K562 (cell line): Measurements from ENCODE around the gene PCSK5. TPM values are rescaled to one million over a fixed set of nuclear protein-coding genes. Genes with fewer than 3 reads are reported as not detected.
A peak's percentile ranks its signal among the peaks of the same experiment; 100 is the strongest.

Source experiments
- ATF3 ChIP-seq, 2 experiments: fragments of 450-650 bp in 1 of 2; sonication (generic) in 1 of 2; formaldehyde crosslinking in 1 of 2; IDR thresholded peaks in 1 of 2; conservative IDR thresholded peaks in 1 of 2; 2 replicates each; pipeline versions ENCODE4 v1.6.1 to v1.8.1; 2016 to 2023; ENCODE audit warnings: mild to moderate bottlenecking in 2 of 2, moderate library complexity in 2 of 2, inconsistent platforms in 1 of 2, missing genetic modification reagents in 1 of 2
- BHLHE40 ChIP-seq: IDR thresholded peaks from 2 replicates; pipeline ENCODE4 v1.6.1; 2011; ENCODE audit warnings: low read length, improper control_type of control experiment
- CTBP1 ChIP-seq: fragments of 450-650 bp; IDR thresholded peaks from 2 replicates; pipeline ENCODE4 v1.6.1; 2016; ENCODE audit warnings: borderline replicate concordance
- EGR1 ChIP-seq: fragments of 450-650 bp; conservative IDR thresholded peaks from 2 replicates; pipeline ENCODE4 v1.6.1; 2017; ENCODE audit warnings: mild to moderate bottlenecking
- ESRRA ChIP-seq: fragments of 450-650 bp; IDR thresholded peaks from 2 replicates; pipeline ENCODE4 v1.6.1; 2014; ENCODE audit warnings: low read depth, mild to moderate bottlenecking, moderate library complexity, borderline replicate concordance
- FOSL1 ChIP-seq: fragments of 200-800 bp; sonication (Bioruptor generic); conservative IDR thresholded peaks from 2 replicates; pipeline ENCODE4 v1.6.1; 2016; ENCODE audit warnings: missing genetic modification characterization, missing compliant biosample characterization
- HDAC1 ChIP-seq, 2 experiments: fragments of 450-650 bp; IDR thresholded peaks; 2 replicates each; pipeline ENCODE4 v1.6.1; 2016 to 2017; ENCODE audit warnings: inconsistent platforms in 1 of 2, mild to moderate bottlenecking in 1 of 2, moderate library complexity in 1 of 2
- MAFK ChIP-seq: IDR thresholded peaks from 2 replicates; pipeline ENCODE4 v1.6.1; 2011; ENCODE audit warnings: low read length, improper control_type of control experiment
- MEIS2 ChIP-seq: fragments of 450-650 bp; IDR thresholded peaks from 2 replicates; pipeline ENCODE4 v1.6.1; 2014; ENCODE audit warnings: mild to moderate bottlenecking; ENCODE audit not compliant: partially characterized antibody
- POLR3A ChIP-seq: IDR thresholded peaks from 2 replicates; pipeline ENCODE4 v1.6.1; 2011; ENCODE audit warnings: borderline replicate concordance, mild to moderate bottlenecking, moderate library complexity; ENCODE audit not compliant: insufficient read length, insufficient read depth; ENCODE audit errors: extremely low read depth
- RERE ChIP-seq: sonication (generic); formaldehyde crosslinking; IDR thresholded peaks from 2 replicates; pipeline ENCODE4 v1.8.0; 2023; ENCODE audit warnings: missing genetic modification reagents, mild to moderate bottlenecking, borderline replicate concordance
- TAF1 ChIP-seq: IDR thresholded peaks from 2 replicates; pipeline ENCODE4 v1.6.1; 2011; ENCODE audit warnings: mild to moderate bottlenecking, low read length, moderate library complexity; ENCODE audit not compliant: insufficient read depth, control insufficient read depth, severe bottlenecking; ENCODE audit errors: extremely low read depth
- TEAD4 ChIP-seq, 2 experiments: sonication (generic) in 1 of 2; formaldehyde crosslinking in 1 of 2; IDR thresholded peaks; 2 replicates each; pipeline versions ENCODE4 v1.6.1 to v1.8.0; 2012 to 2022; ENCODE audit warnings: borderline replicate concordance in 1 of 2, inconsistent platforms in 1 of 2, low read length in 1 of 2, mild to moderate bottlenecking in 1 of 2, missing genetic modification reagents in 1 of 2
- ZNF124 ChIP-seq: sonication (generic); formaldehyde crosslinking; IDR thresholded peaks from 2 replicates; pipeline ENCODE4 v1.8.1; 2022; ENCODE audit warnings: missing genetic modification reagents
- ZNF77 ChIP-seq: fragments of 250-450 bp; sonication (Bioruptor Pico); IDR thresholded peaks from 2 replicates; pipeline ENCODE4 v1.5.0; 2020
- ZSCAN32 ChIP-seq: fragments of 450-650 bp; formaldehyde crosslinking; IDR thresholded peaks from 2 replicates; pipeline ENCODE4 v1.4.0; 2020; ENCODE audit warnings: mild to moderate bottlenecking, moderate library complexity
- polyA plus RNA-seq, 8 experiments: library from polyadenylated mRNA; depleted of rRNA in 4 of 8; stranded (reverse) in 5 of 8; unstranded in 3 of 8; fragments of >200 nt; fragmentation: Nextera tagmentation in 2 of 8; fragmentation: Illumina TruSeq in 1 of 8; extraction: Ambion mirVana in 2 of 8; extraction: Trizol in 1 of 8; gene quantifications; 2 replicates each; pipeline versions ENCODE4 v1.2.1 to v1.2.3, GENCODE V29; 2011 to 2014; ENCODE audit warnings: inconsistent platforms in 1 of 8, missing spikeins in 1 of 8
- total RNA-seq, 7 experiments: library from RNA; depleted of rRNA in 6 of 7; stranded (reverse); fragments of >200 nt in 6 of 7; fragmentation: Illumina TruSeq in 2 of 7; extraction: Trizol in 2 of 7; gene quantifications; 2 replicates each; pipeline versions ENCODE4 v1.2.1 to v1.2.3, GENCODE V29; 2011 to 2021; ENCODE audit warnings: low replicate concordance in 1 of 7
- TF ChIP-seq, protein P1 (sequence below): sonication (generic); IDR thresholded peaks from 2 replicates; pipeline ENCODE4 v1.6.1; 2016
- TF ChIP-seq, protein P2 (sequence below), 2 experiments: fragments of 450-650 bp; IDR thresholded peaks; 2 replicates each; pipeline ENCODE4 v1.6.1; 2016

PCSK5 gene
- total and polyA plus RNA-seq, 9 of the 15 experiments (the other 6 are each of a cell fraction or from before 2014, with no cell fraction given), result not detected

DNA sequence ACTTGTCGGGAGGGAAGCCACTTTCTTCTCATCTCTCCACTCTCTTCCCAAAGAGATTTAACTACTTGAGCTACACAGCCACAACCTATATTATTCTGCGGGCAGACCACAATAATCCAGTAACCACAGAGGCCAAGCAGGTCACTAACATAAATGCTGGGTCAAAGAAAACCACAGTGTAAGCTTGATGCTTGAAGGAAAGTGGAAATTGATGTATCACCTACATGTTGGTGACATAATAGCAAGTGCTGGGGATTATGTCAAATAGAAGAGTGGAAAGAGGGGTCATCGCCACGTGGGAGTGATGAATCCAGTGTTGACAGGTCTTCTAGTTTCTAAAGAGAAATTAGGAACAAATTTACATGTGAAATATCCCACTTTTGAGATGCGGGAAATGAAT is 462.8 kb downstream of the PCSK5 start (continued):
- TF ChIP-seq RERE (CRISPR knock-in tag) (no peak), TEAD4 (IDR thresholded peaks at IDR 0.05; ENCODE audit: low read length) (peak; percentile 48; the same call in 1 of the 2 replicates), TEAD4 (CRISPR knock-in tag; IDR thresholded peaks at IDR 0.05; ENCODE audit: borderline replicate concordance) (no peak), BHLHE40 (peak; percentile 32; the same call in 1 of the 2 replicates), FOSL1 (tag) (peak; percentile 33), CTBP1 (peak; percentile 13; the same call in 1 of the 2 replicates), MEIS2 (peak; percentile 74), ZNF77 (no peak), TAF1 (no peak), MAFK (0 out of 2 replicates have a peak, but pooled peaks have one; percentile 14), HDAC1 (IDR thresholded peaks at IDR 0.05) (peak in 1 of 2 experiments; percentile 69; a peak in 2 of 4 replicates), ESRRA (peak; percentile 94; the same call in 1 of the 2 replicates), ATF3 (IDR thresholded peaks at IDR 0.05) (peak; percentile 45; the same call in 1 of the 2 replicates), ATF3 (CRISPR knock-in tag; conservative IDR thresholded peaks at IDR 0.05) (no peak), EGR1 (0 out of 2 replicates have a peak, but pooled peaks have one; percentile 4), ZNF124 (no peak), ZSCAN32 (CRISPR knock-in tag) (no peak), POLR3A (no peak)
- TF ChIP-seq, protein P1, sequence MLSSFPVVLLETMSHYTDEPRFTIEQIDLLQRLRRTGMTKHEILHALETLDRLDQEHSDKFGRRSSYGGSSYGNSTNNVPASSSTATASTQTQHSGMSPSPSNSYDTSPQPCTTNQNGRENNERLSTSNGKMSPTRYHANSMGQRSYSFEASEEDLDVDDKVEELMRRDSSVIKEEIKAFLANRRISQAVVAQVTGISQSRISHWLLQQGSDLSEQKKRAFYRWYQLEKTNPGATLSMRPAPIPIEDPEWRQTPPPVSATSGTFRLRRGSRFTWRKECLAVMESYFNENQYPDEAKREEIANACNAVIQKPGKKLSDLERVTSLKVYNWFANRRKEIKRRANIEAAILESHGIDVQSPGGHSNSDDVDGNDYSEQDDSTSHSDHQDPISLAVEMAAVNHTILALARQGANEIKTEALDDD, result 0 out of 2 replicates have a peak, but pooled peaks have one; percentile 19
- TF ChIP-seq, protein P2, sequence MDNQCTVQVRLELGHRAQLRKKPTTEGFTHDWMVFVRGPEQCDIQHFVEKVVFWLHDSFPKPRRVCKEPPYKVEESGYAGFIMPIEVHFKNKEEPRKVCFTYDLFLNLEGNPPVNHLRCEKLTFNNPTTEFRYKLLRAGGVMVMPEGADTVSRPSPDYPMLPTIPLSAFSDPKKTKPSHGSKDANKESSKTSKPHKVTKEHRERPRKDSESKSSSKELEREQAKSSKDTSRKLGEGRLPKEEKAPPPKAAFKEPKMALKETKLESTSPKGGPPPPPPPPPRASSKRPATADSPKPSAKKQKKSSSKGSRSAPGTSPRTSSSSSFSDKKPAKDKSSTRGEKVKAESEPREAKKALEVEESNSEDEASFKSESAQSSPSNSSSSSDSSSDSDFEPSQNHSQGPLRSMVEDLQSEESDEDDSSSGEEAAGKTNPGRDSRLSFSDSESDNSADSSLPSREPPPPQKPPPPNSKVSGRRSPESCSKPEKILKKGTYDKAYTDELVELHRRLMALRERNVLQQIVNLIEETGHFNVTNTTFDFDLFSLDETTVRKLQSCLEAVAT (IDR thresholded peaks at IDR 0.05), result peak in 1 of 2 experiments; percentile 97; a peak in 2 of 4 replicates
